K562 (cell line): ENCODE results near the gene RGS9. TPM values are rescaled to one million over a fixed set of nuclear protein-coding genes. Genes with fewer than 3 reads are reported as not detected.

Experiments
- JUND ChIP-seq, 2 experiments: IDR thresholded peaks; 2 replicates in 1 of 2; 3 replicates in 1 of 2; pipeline ENCODE4 v1.6.1; 2011; ENCODE audit warnings: borderline replicate concordance in 2 of 2, low read depth in 2 of 2, low read length in 2 of 2, improper control_type of control experiment in 1 of 2, missing biosample characterization in 1 of 2, missing genetic modification characterization in 1 of 2, missing genetic modification reagents in 1 of 2
- MYNN ChIP-seq, 2 experiments: sonication (generic); formaldehyde crosslinking in 1 of 2; IDR thresholded peaks; 2 replicates each; pipeline versions ENCODE4 v1.5.0 to v1.6.1; 2016 to 2020; ENCODE audit warnings: antibody characterized with exemption in 1 of 2, missing genetic modification reagents in 1 of 2
- NCOR1 ChIP-seq: fragments of 450-650 bp; IDR thresholded peaks from 2 replicates; pipeline ENCODE4 v1.6.1; 2016; ENCODE audit warnings: mild to moderate bottlenecking, moderate library complexity
- PCBP2 ChIP-seq: fragments of 200-400 bp; formaldehyde crosslinking; IDR thresholded peaks from 2 replicates; pipeline ENCODE4 v1.6.1; 2018; ENCODE audit warnings: low read length, low read depth, mild to moderate bottlenecking, moderate library complexity; ENCODE audit not compliant: poor library complexity, severe bottlenecking
- RBM17 ChIP-seq: fragments of 200-400 bp; formaldehyde crosslinking; IDR thresholded peaks from 2 replicates; pipeline ENCODE4 v1.6.1; 2017; ENCODE audit warnings: low read depth, mild to moderate bottlenecking, low read length, borderline replicate concordance
- SIN3A ChIP-seq, 2 experiments: fragments of 150-350 bp in 1 of 2; IDR thresholded peaks; 2 replicates each; pipeline ENCODE4 v1.6.1; 2011 to 2016; ENCODE audit warnings: borderline replicate concordance in 2 of 2, low read depth in 2 of 2, low read length in 2 of 2, mild to moderate bottlenecking in 2 of 2, moderate library complexity in 2 of 2; ENCODE audit not compliant: control insufficient read depth in 1 of 2
- ZFP36 ChIP-seq: fragments of 150-350 bp; IDR thresholded peaks from 2 replicates; pipeline ENCODE4 v1.6.1; 2018; ENCODE audit warnings: low read length, low read depth; ENCODE audit not compliant: partially characterized antibody
- ZNF830 ChIP-seq: fragments of 250-450 bp; sonication (Bioruptor Pico); IDR thresholded peaks from 2 replicates; pipeline ENCODE4 v1.5.0; 2021; ENCODE audit warnings: mild to moderate bottlenecking
- polyA plus RNA-seq, 8 experiments: library from polyadenylated mRNA; depleted of rRNA in 4 of 8; stranded (reverse) in 5 of 8; unstranded in 3 of 8; fragments of >200 nt; fragmentation: Nextera tagmentation in 2 of 8; fragmentation: Illumina TruSeq in 1 of 8; extraction: Ambion mirVana in 2 of 8; extraction: Trizol in 1 of 8; gene quantifications; 2 replicates each; pipeline versions ENCODE4 v1.2.1 to v1.2.3, GENCODE V29; 2011 to 2014; ENCODE audit warnings: inconsistent platforms in 1 of 8, missing spikeins in 1 of 8
- total RNA-seq, 7 experiments: library from RNA; depleted of rRNA in 6 of 7; stranded (reverse); fragments of >200 nt in 6 of 7; fragmentation: Illumina TruSeq in 2 of 7; extraction: Trizol in 2 of 7; gene quantifications; 2 replicates each; pipeline versions ENCODE4 v1.2.1 to v1.2.3, GENCODE V29; 2011 to 2021; ENCODE audit warnings: low replicate concordance in 1 of 7
- TF ChIP-seq, protein P1 (sequence below): fragments of 450-650 bp; IDR thresholded peaks from 2 replicates; pipeline ENCODE4 v1.6.1; 2017; ENCODE audit warnings: antibody characterized with exemption, mild to moderate bottlenecking
- TF ChIP-seq, protein P2 (sequence below): fragments of 250-450 bp; sonication (Bioruptor Pico); IDR thresholded peaks from 2 replicates; pipeline ENCODE4 v1.9.0; 2021; ENCODE audit warnings: mild to moderate bottlenecking
- TF ChIP-seq, protein P3 (sequence below), 2 experiments: fragments of 450-650 bp; IDR thresholded peaks; 2 replicates each; pipeline ENCODE4 v1.6.1; 2016; ENCODE audit warnings: mild to moderate bottlenecking in 2 of 2, borderline replicate concordance in 1 of 2, low read depth in 1 of 2, moderate library complexity in 1 of 2
- TF ChIP-seq, protein P4 (sequence below): fragments of 250-450 bp; sonication (Bioruptor Pico); IDR thresholded peaks from 2 replicates; pipeline ENCODE4 v1.8.0; 2022; ENCODE audit warnings: moderate library complexity, mild to moderate bottlenecking, inconsistent platforms

The RGS9 gene
- total and polyA plus RNA-seq, 9 of the 15 experiments (the other 6 are each of a cell fraction or from before 2014, with no cell fraction given), result 0.18 to 1.4 (median 0.55) TPM

DNA sequence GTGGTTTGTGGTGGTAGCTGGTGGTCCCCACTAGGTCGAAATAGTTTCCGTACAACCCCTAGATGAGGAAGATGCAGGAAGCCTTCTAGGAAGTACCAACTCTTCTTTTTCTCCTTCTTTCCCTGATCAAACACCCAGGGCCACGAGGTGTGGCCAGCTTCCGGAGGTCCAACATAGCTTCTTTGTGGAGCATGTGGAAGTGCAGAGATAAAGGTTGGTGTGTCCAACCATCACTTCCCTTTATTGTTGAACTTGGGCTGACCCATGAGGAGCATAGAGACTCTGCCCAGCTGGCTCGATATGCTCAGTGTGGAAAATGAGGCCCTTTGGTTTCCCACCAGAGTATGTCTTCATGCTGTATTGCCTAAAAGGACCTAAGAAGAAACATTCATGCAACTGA, 6.3 kb upstream of the RGS9 start (continued):
- TF ChIP-seq, protein P1, sequence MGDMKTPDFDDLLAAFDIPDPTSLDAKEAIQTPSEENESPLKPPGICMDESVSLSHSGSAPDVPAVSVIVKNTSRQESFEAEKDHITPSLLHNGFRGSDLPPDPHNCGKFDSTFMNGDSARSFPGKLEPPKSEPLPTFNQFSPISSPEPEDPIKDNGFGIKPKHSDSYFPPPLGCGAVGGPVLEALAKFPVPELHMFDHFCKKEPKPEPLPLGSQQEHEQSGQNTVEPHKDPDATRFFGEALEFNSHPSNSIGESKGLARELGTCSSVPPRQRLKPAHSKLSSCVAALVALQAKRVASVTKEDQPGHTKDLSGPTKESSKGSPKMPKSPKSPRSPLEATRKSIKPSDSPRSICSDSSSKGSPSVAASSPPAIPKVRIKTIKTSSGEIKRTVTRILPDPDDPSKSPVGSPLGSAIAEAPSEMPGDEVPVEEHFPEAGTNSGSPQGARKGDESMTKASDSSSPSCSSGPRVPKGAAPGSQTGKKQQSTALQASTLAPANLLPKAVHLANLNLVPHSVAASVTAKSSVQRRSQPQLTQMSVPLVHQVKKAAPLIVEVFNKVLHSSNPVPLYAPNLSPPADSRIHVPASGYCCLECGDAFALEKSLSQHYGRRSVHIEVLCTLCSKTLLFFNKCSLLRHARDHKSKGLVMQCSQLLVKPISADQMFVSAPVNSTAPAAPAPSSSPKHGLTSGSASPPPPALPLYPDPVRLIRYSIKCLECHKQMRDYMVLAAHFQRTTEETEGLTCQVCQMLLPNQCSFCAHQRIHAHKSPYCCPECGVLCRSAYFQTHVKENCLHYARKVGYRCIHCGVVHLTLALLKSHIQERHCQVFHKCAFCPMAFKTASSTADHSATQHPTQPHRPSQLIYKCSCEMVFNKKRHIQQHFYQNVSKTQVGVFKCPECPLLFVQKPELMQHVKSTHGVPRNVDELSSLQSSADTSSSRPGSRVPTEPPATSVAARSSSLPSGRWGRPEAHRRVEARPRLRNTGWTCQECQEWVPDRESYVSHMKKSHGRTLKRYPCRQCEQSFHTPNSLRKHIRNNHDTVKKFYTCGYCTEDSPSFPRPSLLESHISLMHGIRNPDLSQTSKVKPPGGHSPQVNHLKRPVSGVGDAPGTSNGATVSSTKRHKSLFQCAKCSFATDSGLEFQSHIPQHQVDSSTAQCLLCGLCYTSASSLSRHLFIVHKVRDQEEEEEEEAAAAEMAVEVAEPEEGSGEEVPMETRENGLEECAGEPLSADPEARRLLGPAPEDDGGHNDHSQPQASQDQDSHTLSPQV, result peak; percentile 79; the same call in 1 of the 2 replicates
- TF ChIP-seq, protein P2, sequence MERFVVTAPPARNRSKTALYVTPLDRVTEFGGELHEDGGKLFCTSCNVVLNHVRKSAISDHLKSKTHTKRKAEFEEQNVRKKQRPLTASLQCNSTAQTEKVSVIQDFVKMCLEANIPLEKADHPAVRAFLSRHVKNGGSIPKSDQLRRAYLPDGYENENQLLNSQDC (CRISPR knock-in tag), result no peak
- TF ChIP-seq, protein P3, sequence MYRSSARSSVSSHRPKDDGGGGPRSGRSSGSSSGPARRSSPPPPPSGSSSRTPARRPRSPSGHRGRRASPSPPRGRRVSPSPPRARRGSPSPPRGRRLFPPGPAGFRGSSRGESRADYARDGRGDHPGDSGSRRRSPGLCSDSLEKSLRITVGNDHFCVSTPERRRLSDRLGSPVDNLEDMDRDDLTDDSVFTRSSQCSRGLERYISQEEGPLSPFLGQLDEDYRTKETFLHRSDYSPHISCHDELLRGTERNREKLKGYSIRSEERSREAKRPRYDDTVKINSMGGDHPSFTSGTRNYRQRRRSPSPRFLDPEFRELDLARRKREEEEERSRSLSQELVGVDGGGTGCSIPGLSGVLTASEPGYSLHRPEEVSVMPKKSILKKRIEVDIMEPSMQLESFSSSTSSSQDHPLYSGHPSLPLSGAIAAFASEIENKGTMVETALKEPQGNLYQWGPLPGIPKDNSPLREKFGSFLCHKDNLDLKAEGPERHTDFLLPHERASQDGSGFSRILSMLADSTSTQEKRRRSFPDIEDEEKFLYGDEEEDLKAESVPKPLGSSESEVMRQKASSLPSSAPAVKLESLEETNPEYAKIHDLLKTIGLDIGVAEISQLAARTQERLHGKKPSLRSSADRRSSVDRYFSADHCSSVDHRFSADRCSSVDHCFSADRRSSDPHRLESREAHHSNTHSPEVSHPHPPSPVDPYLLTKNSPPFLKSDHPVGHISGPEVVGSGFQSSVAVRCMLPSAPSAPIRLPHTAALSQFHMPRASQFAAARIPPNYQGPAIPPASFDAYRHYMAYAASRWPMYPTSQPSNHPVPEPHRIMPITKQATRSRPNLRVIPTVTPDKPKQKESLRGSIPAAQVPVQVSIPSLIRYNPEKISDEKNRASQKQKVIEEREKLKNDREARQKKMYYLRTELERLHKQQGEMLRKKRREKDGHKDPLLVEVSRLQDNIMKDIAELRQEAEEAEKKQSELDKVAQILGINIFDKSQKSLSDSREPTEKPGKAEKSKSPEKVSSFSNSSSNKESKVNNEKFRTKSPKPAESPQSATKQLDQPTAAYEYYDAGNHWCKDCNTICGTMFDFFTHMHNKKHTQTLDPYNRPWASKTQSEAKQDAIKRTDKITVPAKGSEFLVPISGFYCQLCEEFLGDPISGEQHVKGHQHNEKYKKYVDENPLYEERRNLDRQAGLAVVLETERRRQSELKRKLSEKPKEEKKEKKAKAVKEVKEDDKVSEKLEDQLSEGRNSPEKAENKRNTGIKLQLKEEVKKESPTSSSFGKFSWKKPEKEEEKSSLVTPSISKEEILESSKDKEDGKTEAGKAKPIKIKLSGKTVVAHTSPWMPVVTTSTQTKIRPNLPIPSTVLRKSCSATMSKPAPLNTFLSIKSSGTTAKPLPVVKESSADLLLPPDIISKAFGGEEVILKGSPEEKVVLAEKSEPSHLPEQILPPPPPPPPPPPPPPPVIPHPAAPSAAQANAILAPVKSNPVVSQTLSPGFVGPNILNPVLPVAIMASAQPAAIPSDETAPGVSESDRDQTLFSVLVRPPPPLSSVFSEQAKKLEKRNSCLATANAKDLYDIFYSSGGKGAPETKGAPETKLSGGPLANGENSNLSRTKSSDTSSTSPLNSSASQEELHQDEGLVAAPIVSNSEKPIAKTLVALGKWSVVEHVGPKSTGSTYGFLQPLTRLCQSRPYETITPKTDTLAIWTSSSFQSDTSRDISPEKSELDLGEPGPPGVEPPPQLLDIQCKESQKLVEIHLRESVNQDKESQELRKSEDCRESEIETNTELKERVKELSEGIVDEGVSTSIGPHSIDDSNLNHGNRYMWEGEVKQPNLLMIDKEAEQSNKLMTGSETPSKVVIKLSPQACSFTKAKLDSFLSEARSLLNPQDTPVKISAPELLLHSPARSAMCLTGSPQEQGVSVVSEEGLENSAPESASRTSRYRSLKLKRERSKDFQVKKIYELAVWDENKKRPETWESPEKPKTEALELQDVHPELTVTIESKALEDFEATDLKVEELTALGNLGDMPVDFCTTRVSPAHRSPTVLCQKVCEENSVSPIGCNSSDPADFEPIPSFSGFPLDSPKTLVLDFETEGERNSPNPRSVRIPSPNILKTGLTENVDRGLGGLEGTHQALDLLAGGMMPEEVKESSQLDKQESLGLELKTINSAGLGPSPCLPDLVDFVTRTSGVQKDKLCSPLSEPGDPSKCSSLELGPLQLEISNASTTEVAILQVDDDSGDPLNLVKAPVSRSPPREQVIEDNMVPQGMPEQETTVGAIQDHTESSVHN (IDR thresholded peaks at IDR 0.05; ENCODE audit: borderline replicate concordance in 1 of 2, low read depth in 1 of 2), result no peak
- TF ChIP-seq JUND (IDR thresholded peaks at IDR 0.05; ENCODE audit: borderline replicate concordance, low read depth, low read length) (no peak), JUND (tag; IDR thresholded peaks at IDR 0.05; ENCODE audit: borderline replicate concordance, low read depth, low read length) (peak; percentile 29; the same call in 1 of the 3 replicates), SIN3A (IDR thresholded peaks at IDR 0.05; ENCODE audit: borderline replicate concordance in 2 of 2, control insufficient read depth in 1 of 2, low read depth in 2 of 2, low read length in 2 of 2) (no peak), PCBP2 (no peak), MYNN (IDR thresholded peaks at IDR 0.05) (no peak), MYNN (CRISPR knock-in tag; IDR thresholded peaks at IDR 0.05) (no peak), RBM17 (no peak), ZFP36 (no peak), NCOR1 (peak; percentile 31; the same call in 1 of the 2 replicates), ZNF830 (CRISPR knock-in tag) (no peak)
- TF ChIP-seq, protein P4, sequence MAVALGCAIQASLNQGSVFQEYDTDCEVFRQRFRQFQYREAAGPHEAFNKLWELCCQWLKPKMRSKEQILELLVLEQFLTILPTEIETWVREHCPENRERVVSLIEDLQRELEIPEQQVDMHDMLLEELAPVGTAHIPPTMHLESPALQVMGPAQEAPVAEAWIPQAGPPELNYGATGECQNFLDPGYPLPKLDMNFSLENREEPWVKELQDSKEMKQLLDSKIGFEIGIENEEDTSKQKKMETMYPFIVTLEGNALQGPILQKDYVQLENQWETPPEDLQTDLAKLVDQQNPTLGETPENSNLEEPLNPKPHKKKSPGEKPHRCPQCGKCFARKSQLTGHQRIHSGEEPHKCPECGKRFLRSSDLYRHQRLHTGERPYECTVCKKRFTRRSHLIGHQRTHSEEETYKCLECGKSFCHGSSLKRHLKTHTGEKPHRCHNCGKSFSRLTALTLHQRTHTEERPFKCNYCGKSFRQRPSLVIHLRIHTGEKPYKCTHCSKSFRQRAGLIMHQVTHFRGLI (CRISPR knock-in tag), result peak; percentile 89; the same call in 1 of the 2 replicates
